ENCODE results near the gene CLEC2L. TPM values are rescaled to one million over a fixed set of nuclear protein-coding genes. Genes with fewer than 3 reads are reported as not detected.
"Not testable (repeated sequence)": the region's sequence is repeated elsewhere in the genome, so short reads cannot be mapped to it uniquely, and the experiment has no call there.

Gene CLEC2L
- total RNA-seq, 3 donors from 2014 or later (not counting 1 experiment from before 2014, with no cell fraction given) = 0.71 TPM; not detected in 2

DNA sequence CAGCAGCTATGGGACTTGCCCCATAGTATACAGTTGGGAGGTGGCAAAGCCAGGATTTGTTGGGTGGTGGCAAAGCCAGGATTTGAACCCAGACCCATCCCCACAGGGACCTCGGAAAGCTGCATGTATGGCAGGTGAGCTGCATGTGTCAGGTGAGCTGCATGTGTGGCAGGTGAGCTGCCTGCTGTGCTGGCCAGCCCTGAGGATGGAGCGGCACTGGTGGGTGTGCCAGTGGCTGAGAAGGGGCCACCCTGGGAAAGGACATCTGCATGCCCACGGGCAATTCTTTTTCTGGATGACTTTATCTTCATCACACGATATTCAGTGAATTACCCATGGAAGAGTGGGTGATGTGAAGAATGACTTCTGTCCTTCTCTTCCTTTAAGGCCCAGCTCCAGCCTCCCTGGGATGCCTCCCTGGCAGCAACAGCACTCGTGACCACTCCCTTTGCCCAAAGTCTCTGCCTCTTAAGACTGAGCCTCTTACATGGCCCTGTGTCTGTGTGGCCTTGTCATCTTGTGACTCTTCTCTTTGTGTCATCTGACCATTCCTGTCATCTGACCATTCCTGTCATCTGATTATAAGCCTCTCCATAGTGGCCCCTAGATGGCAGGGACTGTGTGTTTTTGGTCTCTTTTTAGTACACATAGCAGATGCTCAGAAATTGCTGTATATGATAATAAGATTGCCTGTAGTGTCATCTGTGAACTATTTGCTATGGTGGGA is 25.0 kb downstream of the CLEC2L start:
- 86% methylated on average over 5 of the region's 5 CpGs for WGBS (ENCODE audit: insufficient coverage)
- Histone ChIP-seq H3K9me3 (ENCODE audit: control insufficient read depth, insufficient read depth, low read length) (no peaks in the 10 kb centered on the region), H3K4me3 (ENCODE audit: low read length) (no peak overlapping the region), H3K36me3 (ENCODE audit: control insufficient read depth, insufficient read depth, low read length) (no peaks in the 10 kb centered on the region), H3K4me1 (ENCODE audit: control insufficient read depth, insufficient read depth, low read length) (no peaks in the 10 kb centered on the region), H3K27ac (ENCODE audit: low read length) (no peak overlapping the region), H3K27me3 (ENCODE audit: control insufficient read depth, insufficient read depth, low read length) (peaks cover 2% of the 10 kb centered on the region)
- peaks cover 0 to 5% of the 10 kb centered on the region in 2 donors for H3K27me3 Mint-ChIP-seq (ENCODE audit: low read depth in 2 of 2)
- H3K27ac Mint-ChIP-seq = no peak overlapping the region
- H3K4me3 Mint-ChIP-seq = no peak overlapping the region
- TF ChIP-seq, protein P1, sequence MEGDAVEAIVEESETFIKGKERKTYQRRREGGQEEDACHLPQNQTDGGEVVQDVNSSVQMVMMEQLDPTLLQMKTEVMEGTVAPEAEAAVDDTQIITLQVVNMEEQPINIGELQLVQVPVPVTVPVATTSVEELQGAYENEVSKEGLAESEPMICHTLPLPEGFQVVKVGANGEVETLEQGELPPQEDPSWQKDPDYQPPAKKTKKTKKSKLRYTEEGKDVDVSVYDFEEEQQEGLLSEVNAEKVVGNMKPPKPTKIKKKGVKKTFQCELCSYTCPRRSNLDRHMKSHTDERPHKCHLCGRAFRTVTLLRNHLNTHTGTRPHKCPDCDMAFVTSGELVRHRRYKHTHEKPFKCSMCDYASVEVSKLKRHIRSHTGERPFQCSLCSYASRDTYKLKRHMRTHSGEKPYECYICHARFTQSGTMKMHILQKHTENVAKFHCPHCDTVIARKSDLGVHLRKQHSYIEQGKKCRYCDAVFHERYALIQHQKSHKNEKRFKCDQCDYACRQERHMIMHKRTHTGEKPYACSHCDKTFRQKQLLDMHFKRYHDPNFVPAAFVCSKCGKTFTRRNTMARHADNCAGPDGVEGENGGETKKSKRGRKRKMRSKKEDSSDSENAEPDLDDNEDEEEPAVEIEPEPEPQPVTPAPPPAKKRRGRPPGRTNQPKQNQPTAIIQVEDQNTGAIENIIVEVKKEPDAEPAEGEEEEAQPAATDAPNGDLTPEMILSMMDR (IDR thresholded peaks at IDR 0.05) = no peak
- no peak for DNase-seq
- no peaks in the 10 kb centered on the region for H3K36me3 Mint-ChIP-seq
- no peaks in the 10 kb centered on the region for H3K9me3 Mint-ChIP-seq
- intact Hi-C loops (cut with micrococcal nuclease) = no loop called here
- H3K4me1 Mint-ChIP-seq = no peaks in the 10 kb centered on the region
- ATAC-seq = no peak

DNA sequence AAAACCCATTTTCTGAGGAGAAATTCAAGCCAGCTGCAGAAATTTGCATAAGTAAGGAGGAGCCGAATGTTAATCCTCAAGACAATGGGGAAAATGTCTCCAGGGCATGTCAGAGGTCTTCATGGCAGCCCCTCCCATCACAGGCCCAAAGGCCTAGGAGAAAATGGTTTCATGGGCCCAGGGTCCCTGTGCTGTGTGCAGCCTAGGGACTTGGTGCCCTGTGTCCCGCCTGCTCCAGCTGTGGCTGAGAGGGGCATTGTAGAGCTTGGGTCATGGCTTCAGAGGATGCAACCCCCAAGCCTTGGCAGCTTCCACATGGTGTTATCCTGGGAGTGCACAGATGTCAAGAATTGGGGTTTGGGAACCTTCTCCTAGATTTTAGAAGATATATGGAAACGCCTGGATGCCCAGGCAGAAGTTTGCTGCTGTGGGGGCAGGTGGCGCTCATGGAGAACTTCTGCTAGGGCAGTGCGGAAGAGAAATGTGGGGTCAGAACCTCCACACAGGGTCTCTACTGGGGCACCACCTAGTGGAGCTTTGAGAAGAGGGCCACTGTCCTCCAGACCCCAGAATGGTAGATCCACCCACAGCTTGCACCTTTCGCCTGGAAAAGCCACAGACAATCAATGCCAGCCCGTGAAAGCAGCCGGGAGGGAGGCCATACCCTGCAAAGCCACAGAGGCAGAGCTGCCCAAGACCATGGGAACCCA is 30.7 kb downstream of the CLEC2L start:
- DNase-seq; H3K4me1 Mint-ChIP-seq; H3K9me3 Mint-ChIP-seq; H3K36me3 ChIP-seq (ENCODE audit: control insufficient read depth, insufficient read depth, low read length); H3K27ac ChIP-seq (ENCODE audit: low read length); H3K9me3 ChIP-seq (ENCODE audit: control insufficient read depth, insufficient read depth, low read length); H3K27ac Mint-ChIP-seq; ATAC-seq; H3K27me3 ChIP-seq (ENCODE audit: control insufficient read depth, insufficient read depth, low read length); H3K4me1 ChIP-seq (ENCODE audit: control insufficient read depth, insufficient read depth, low read length); H3K4me3 Mint-ChIP-seq; H3K36me3 Mint-ChIP-seq; intact Hi-C loops (cut with micrococcal nuclease); H3K4me3 ChIP-seq (ENCODE audit: low read length): not testable (repeated sequence)
- peaks cover 0 to 13% of the 10 kb centered on the region in 2 donors for H3K27me3 Mint-ChIP-seq (ENCODE audit: low read depth in 2 of 2)
- WGBS (ENCODE audit: insufficient coverage) = 90% methylated on average over 8 of the region's 8 CpGs

DNA sequence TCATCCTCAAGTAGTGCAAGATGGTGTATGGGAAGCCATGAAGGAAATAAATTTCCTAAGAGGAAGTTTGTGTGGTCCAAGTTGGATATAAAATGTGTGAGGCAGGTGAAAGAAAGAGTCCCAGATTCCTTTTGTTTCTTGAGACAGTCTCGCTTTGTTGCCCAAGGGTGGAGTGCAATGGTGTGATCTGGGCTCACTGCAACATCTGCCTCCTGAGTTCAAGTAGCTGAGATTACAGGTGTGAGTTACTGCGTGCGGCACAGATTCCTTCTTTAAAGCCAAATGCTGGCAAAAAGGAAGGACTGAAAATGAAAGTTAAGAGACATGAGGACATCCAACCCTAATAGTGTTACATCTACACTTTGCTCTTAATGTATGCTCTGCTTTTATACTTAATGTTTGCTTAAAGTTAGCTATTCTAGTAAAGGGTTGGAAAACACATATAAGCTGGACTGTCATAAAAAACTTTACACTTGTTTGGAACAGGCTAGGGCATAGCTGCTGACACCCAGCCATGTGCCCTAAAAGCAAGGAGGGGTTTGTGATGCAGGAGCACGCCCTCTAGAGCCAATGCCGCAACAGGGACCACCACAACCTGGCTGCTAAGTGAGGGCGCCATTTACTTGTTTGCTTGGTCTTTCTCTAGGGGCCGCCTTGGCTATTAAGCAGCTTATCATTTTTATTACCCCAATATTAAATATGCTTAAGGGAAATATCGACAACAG is 34.5 kb downstream of the CLEC2L start:
- H3K4me1 Mint-ChIP-seq = peaks cover 6 to 11% of the 10 kb centered on the region in 2 donors
- TF ChIP-seq, protein P1 (IDR thresholded peaks at IDR 0.05) = no peak
- WGBS (ENCODE audit: insufficient coverage) = 92% methylated on average over 8 of the region's 8 CpGs
- Histone ChIP-seq H3K27ac (ENCODE audit: low read length) (no peak overlapping the region), H3K4me3 (ENCODE audit: low read length) (no peak overlapping the region), H3K27me3 (ENCODE audit: control insufficient read depth, insufficient read depth, low read length) (no peaks in the 10 kb centered on the region), H3K9me3 (ENCODE audit: control insufficient read depth, insufficient read depth, low read length) (no peaks in the 10 kb centered on the region), H3K36me3 (ENCODE audit: control insufficient read depth, insufficient read depth, low read length) (no peaks in the 10 kb centered on the region), H3K4me1 (ENCODE audit: control insufficient read depth, insufficient read depth, low read length) (no peaks in the 10 kb centered on the region)
- intact Hi-C loops (cut with micrococcal nuclease) = no loop called here
- no peak for ATAC-seq
- H3K9me3 Mint-ChIP-seq = no peaks in the 10 kb centered on the region
- no peaks in the 10 kb centered on the region for H3K36me3 Mint-ChIP-seq
- H3K27ac Mint-ChIP-seq = no peak overlapping the region
- no peak for DNase-seq
- no peak overlapping the region for H3K4me3 Mint-ChIP-seq
- H3K27me3 Mint-ChIP-seq (ENCODE audit: low read depth in 2 of 2) = peaks cover 0 to 11% of the 10 kb centered on the region in 2 donors

Data from natural killer cell (primary cell).